Measurements from ENCODE around the gene NCKAP5.

NCKAP5 gene

GRCh38 chr2:133422931-133423351, 145.3 kb downstream of the NCKAP5 start:
- DNase-seq (ENCODE audit: low spot score): peak; percentile 36

- peak; percentile 34 for DNase-seq (ENCODE audit: low spot score)
Observed at GRCh38 chr2:133421516-133422324, 146.5 kb downstream of the NCKAP5 start.

GRCh38 chr2:133420788-133421187, 147.5 kb downstream of the NCKAP5 start:
- DNase-seq (ENCODE audit: low spot score): no peak

GRCh38 chr2:133418671-133419070, 149.6 kb downstream of the NCKAP5 start:
- no peak for DNase-seq (ENCODE audit: low spot score)

- DNase-seq (ENCODE audit: low spot score): no peak
Observed at GRCh38 chr2:133418021-133418420, 150.2 kb downstream of the NCKAP5 start.

GRCh38 chr2:133417415-133417814, 150.8 kb downstream of the NCKAP5 start:
- DNase-seq (ENCODE audit: low spot score): no peak

GRCh38 chr2:133416736-133417135, 151.5 kb downstream of the NCKAP5 start:
- DNase-seq (ENCODE audit: low spot score): peak; percentile 35

- DNase-seq (ENCODE audit: low spot score): no peak
Observed at GRCh38 chr2:133416146-133416545, 152.1 kb downstream of the NCKAP5 start.

- DNase-seq (ENCODE audit: low spot score): no peak
Observed at GRCh38 chr2:133415210-133415876, 152.9 kb downstream of the NCKAP5 start.

- peak; percentile 30 for DNase-seq (ENCODE audit: low spot score)
Observed at GRCh38 chr2:133414486-133415209, 153.6 kb downstream of the NCKAP5 start.

- DNase-seq (ENCODE audit: low spot score): no peak
Observed at GRCh38 chr2:133413863-133414262, 154.4 kb downstream of the NCKAP5 start.

GRCh38 chr2:133412694-133413093, 155.6 kb downstream of the NCKAP5 start:
- no peak for DNase-seq (ENCODE audit: low spot score)

GRCh38 chr2:133411857-133412256, 156.4 kb downstream of the NCKAP5 start:
- DNase-seq (ENCODE audit: low spot score): no peak

- DNase-seq (ENCODE audit: low spot score): peak; percentile 33
Observed at GRCh38 chr2:133411101-133411500, 157.2 kb downstream of the NCKAP5 start.

GRCh38 chr2:133409581-133410285, 158.5 kb downstream of the NCKAP5 start:
- no peak for DNase-seq (ENCODE audit: low spot score)

GRCh38 chr2:133408671-133409070, 159.6 kb downstream of the NCKAP5 start:
- no peak for DNase-seq (ENCODE audit: low spot score)

GRCh38 chr2:133407341-133407740, 160.9 kb downstream of the NCKAP5 start:
- no peak for DNase-seq (ENCODE audit: low spot score)

- DNase-seq (ENCODE audit: low spot score): no peak
Observed at GRCh38 chr2:133405252-133405651, 163.0 kb downstream of the NCKAP5 start.

- DNase-seq (ENCODE audit: low spot score): peak; percentile 40
Observed at GRCh38 chr2:133400411-133400810, 167.9 kb downstream of the NCKAP5 start.

- no peak for DNase-seq (ENCODE audit: low spot score)
Observed at GRCh38 chr2:133393895-133394294, 174.4 kb downstream of the NCKAP5 start.

GRCh38 chr2:133390156-133390555, 178.1 kb downstream of the NCKAP5 start:
- peak; percentile 67 for DNase-seq (ENCODE audit: low spot score)

GRCh38 chr2:133389569-133389968, 178.7 kb downstream of the NCKAP5 start:
- no peak for DNase-seq (ENCODE audit: low spot score)

Measured in AG20443 (cell line).